Measurements from ENCODE around the gene ABCD1. TPM values are rescaled to one million over a fixed set of nuclear protein-coding genes. Genes with fewer than 3 reads are reported as not detected.

Gene ABCD1
- total RNA-seq, 6 experiments from 2014 or later = 8.0 to 20.8 (median 10.9) TPM

GRCh38 chrX:153792368-153792767 lies 67.7 kb downstream of the ABCD1 start:
- DNase-seq (no peak), ATAC-seq (no peak)
- no peaks in the 10 kb centered on the region for H3K27me3 ChIP-seq
- no peak for TF ChIP-seq POLR2A (IDR thresholded peaks at IDR 0.05)
- TF ChIP-seq, protein P1, sequence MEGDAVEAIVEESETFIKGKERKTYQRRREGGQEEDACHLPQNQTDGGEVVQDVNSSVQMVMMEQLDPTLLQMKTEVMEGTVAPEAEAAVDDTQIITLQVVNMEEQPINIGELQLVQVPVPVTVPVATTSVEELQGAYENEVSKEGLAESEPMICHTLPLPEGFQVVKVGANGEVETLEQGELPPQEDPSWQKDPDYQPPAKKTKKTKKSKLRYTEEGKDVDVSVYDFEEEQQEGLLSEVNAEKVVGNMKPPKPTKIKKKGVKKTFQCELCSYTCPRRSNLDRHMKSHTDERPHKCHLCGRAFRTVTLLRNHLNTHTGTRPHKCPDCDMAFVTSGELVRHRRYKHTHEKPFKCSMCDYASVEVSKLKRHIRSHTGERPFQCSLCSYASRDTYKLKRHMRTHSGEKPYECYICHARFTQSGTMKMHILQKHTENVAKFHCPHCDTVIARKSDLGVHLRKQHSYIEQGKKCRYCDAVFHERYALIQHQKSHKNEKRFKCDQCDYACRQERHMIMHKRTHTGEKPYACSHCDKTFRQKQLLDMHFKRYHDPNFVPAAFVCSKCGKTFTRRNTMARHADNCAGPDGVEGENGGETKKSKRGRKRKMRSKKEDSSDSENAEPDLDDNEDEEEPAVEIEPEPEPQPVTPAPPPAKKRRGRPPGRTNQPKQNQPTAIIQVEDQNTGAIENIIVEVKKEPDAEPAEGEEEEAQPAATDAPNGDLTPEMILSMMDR (IDR thresholded peaks at IDR 0.05) = no peak
- 63% methylated on average over 3 of the region's 6 CpGs for WGBS (ENCODE audit: insufficient coverage, low coverage, low lambda C conversion rate, missing lambda C conversion rate)
- no peaks in the 10 kb centered on the region for H3K4me1 ChIP-seq
- no peaks in the 10 kb centered on the region for H3K36me3 ChIP-seq
- no peaks in the 10 kb centered on the region for H3K9me3 ChIP-seq
- intact Hi-C loops (cut with DNase I) = no loop called here
- no peak overlapping the region for H3K27ac ChIP-seq
- H3K4me3 ChIP-seq = no peak overlapping the region

DNA sequence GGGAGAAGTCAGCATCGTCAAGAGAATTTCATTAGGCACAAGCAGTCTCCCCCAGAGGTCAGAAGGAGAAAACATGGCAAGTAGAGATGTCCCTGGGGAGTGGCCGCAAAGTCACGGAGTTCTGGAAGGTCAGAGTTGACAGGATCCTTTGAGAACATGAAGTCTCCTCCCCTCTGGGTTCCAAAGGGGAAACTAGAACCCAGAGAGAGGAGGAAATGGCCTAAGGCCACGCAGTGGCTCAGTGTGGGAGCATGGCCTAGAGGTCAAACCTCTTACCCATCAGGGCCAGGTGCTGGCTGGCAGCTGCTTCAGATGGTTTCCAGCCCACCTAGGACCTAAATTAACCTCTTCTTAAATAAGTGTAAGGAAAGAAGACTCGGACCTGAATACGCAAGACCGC lies 68.6 kb downstream of the ABCD1 start:
- no peak for DNase-seq
- Histone ChIP-seq H3K4me1 (no peaks in the 10 kb centered on the region), H3K36me3 (no peaks in the 10 kb centered on the region), H3K4me3 (peak overlapping the region; percentile 62 to 78 (median 62)), H3K27me3 (no peaks in the 10 kb centered on the region), H3K9me3 (no peaks in the 10 kb centered on the region), H3K27ac (peak overlapping the region; percentile 69 to 92 (median 89))
- ATAC-seq = peak in 3 of 4 donors; percentile 3 to 28 (median 9)
- intact Hi-C loops (cut with DNase I) = no loop called here
- peak; percentile 28 for TF ChIP-seq POLR2A (IDR thresholded peaks at IDR 0.05)
- TF ChIP-seq, protein P1 (IDR thresholded peaks at IDR 0.05) = no peak
- 6% methylated on average over 3 of the region's 7 CpGs for WGBS (ENCODE audit: insufficient coverage, low coverage, low lambda C conversion rate, missing lambda C conversion rate)

Other genes with a start within 250 kb of the ABCD1 start
- 100 to 1,000 TPM in 4 of 6 experiments, 10 to 100 TPM in 2; 57.0 to 161 (median 122) TPM for gene BGN, start 229.9 kb upstream of the ABCD1 start, total RNA-seq
- gene ATP2B3, start 207.2 kb upstream of the ABCD1 start, total RNA-seq = under 1 TPM in 1 of 6 experiments, not detected in 5; 0.07 TPM
- gene CCNQ, start 125.7 kb upstream of the ABCD1 start, total RNA-seq = 10 to 100 TPM in 2 of 6 experiments, 1 to 10 TPM in 4; 5.6 to 14.0 (median 7.5) TPM
- gene DUSP9, start 77.7 kb upstream of the ABCD1 start, total RNA-seq = 1 to 10 TPM in 2 of 6 experiments, under 1 TPM in 4; 0.33 to 3.9 (median 0.69) TPM
- under 1 TPM in 1 of 6 experiments, not detected in 5; 0.86 TPM for gene PNCK, start 51.0 kb upstream of the ABCD1 start, total RNA-seq
- gene SLC6A8, start 36.9 kb upstream of the ABCD1 start, total RNA-seq = 1 to 10 TPM; 1.6 to 9.2 (median 2.9) TPM
- gene BCAP31, start 469 bp upstream of the ABCD1 start, total RNA-seq = 100 to 1,000 TPM; 100 to 126 (median 107) TPM
- gene PLXNB3, start 39.4 kb downstream of the ABCD1 start, total RNA-seq = 1 to 10 TPM in 3 of 6 experiments, under 1 TPM in 3; 0.55 to 1.7 (median 0.94) TPM
- not detected for gene SRPK3, start 56.2 kb downstream of the ABCD1 start, total RNA-seq
- 10 to 100 TPM; 19.4 to 70.1 (median 27.4) TPM for gene IDH3G, start 69.5 kb downstream of the ABCD1 start, total RNA-seq
- gene SSR4, start 69.8 kb downstream of the ABCD1 start, total RNA-seq = 100 to 1,000 TPM; 150 to 221 (median 205) TPM
- gene PDZD4, start 105.7 kb downstream of the ABCD1 start, total RNA-seq = 1 to 10 TPM in 5 of 6 experiments, under 1 TPM in 1; 0.61 to 2.3 (median 1.5) TPM
- gene L1CAM, start 161.3 kb downstream of the ABCD1 start, total RNA-seq = under 1 TPM in 4 of 6 experiments, not detected in 2; 0.33 to 0.64 (median 0.47) TPM
- gene AVPR2, start 179.8 kb downstream of the ABCD1 start, total RNA-seq = under 1 TPM in 1 of 6 experiments, not detected in 5; 0.31 TPM
- gene ARHGAP4, start 201.4 kb downstream of the ABCD1 start, total RNA-seq = 10 to 100 TPM in 2 of 6 experiments, 1 to 10 TPM in 4; 5.5 to 11.9 (median 8.7) TPM
- gene NAA10, start 210.2 kb downstream of the ABCD1 start, total RNA-seq = 10 to 100 TPM; 36.1 to 56.2 (median 39.7) TPM
- 1 to 10 TPM; 2.2 to 9.1 (median 5.2) TPM for gene RENBP, start 219.8 kb downstream of the ABCD1 start, total RNA-seq
- gene HCFC1, start 247.0 kb downstream of the ABCD1 start, total RNA-seq = 10 to 100 TPM; 15.2 to 32.5 (median 19.7) TPM
- gene TMEM187, start 247.9 kb downstream of the ABCD1 start, total RNA-seq = 10 to 100 TPM in 1 of 6 experiments, 1 to 10 TPM in 5; 3.8 to 10.3 (median 5.9) TPM